NCI-H226 (cell line): ENCODE data around the gene PADI6.

Source experiments
- DNase-seq: peaks from one replicate; pipeline ENCODE4 v3.0.0-alpha.2; 2015

The PADI6 gene

GRCh38 chr1:17358557-17358956 lies 13.4 kb upstream of the PADI6 start:
- no peak for DNase-seq

GRCh38 chr1:17359031-17359430 lies 13.0 kb upstream of the PADI6 start:
- DNase-seq, result no peak

GRCh38 chr1:17359808-17360207 lies 12.2 kb upstream of the PADI6 start:
- DNase-seq, result no peak

GRCh38 chr1:17360272-17360956 lies 11.6 kb upstream of the PADI6 start:
- no peak for DNase-seq

- DNase-seq, result no peak
These were observed 10.3 kb upstream of the PADI6 start for GRCh38 chr1:17361687-17362086.

- DNase-seq, result no peak
These were observed 8.6 kb upstream of the PADI6 start for GRCh38 chr1:17363351-17363750.

- no peak for DNase-seq
These were observed 8.2 kb upstream of the PADI6 start for GRCh38 chr1:17363771-17364170.

GRCh38 chr1:17365293-17365692 lies 6.7 kb upstream of the PADI6 start:
- DNase-seq, result no peak

- peak; percentile 80 for DNase-seq
These were observed 2.5 kb upstream of the PADI6 start for GRCh38 chr1:17369466-17369865.

GRCh38 chr1:17370618-17371017 lies 1.4 kb upstream of the PADI6 start:
- DNase-seq, result no peak

GRCh38 chr1:17372955-17373354 lies 959 bp downstream of the PADI6 start:
- no peak for DNase-seq

GRCh38 chr1:17375651-17376050 lies 3.7 kb downstream of the PADI6 start:
- DNase-seq, result no peak

- DNase-seq, result no peak
These were observed 5.4 kb downstream of the PADI6 start for GRCh38 chr1:17377325-17377953.

GRCh38 chr1:17381161-17381560 lies 9.2 kb downstream of the PADI6 start:
- DNase-seq, result no peak

GRCh38 chr1:17392199-17392740 lies 20.3 kb downstream of the PADI6 start:
- no peak for DNase-seq

GRCh38 chr1:17393230-17393629 lies 21.2 kb downstream of the PADI6 start:
- DNase-seq, result no peak

GRCh38 chr1:17397910-17398695 lies 26.1 kb downstream of the PADI6 start:
- no peak for DNase-seq

- DNase-seq, result no peak
These were observed 28.8 kb downstream of the PADI6 start for GRCh38 chr1:17400725-17401341.

- no peak for DNase-seq
These were observed 29.8 kb downstream of the PADI6 start for GRCh38 chr1:17401841-17402240.

- no peak for DNase-seq
These were observed 31.1 kb downstream of the PADI6 start for GRCh38 chr1:17403081-17403480.

GRCh38 chr1:17404034-17404684 lies 32.2 kb downstream of the PADI6 start:
- DNase-seq, result no peak

GRCh38 chr1:17404820-17405219 lies 32.8 kb downstream of the PADI6 start:
- DNase-seq, result no peak
